IPS DF 19.7 (cell line): ENCODE results near the gene PTGR3.

ENCODE experiments used
- DNase-seq: peaks from one replicate; pipeline ENCODE4 v3.0.0-alpha.2; 2013; ENCODE audit warnings: low read depth, low spot score

Gene PTGR3

GRCh38 chr18:75209129-75209950, at the start of gene PTGR3:
Gene PTGR3, minus strand, starts transcription at chr18:75209139. Its CDS starts 81 bp downstream, at chr18:75209058.
- DNase-seq: no peak

GRCh38 chr18:75257605-75258004, 48.7 kb upstream of the PTGR3 start:
- DNase-seq: no peak

- DNase-seq: no peak
Observed at GRCh38 chr18:75256376-75256775, 47.4 kb upstream of the PTGR3 start.

- DNase-seq: no peak
Observed at GRCh38 chr18:75255094-75255493, 46.2 kb upstream of the PTGR3 start.

DNA sequence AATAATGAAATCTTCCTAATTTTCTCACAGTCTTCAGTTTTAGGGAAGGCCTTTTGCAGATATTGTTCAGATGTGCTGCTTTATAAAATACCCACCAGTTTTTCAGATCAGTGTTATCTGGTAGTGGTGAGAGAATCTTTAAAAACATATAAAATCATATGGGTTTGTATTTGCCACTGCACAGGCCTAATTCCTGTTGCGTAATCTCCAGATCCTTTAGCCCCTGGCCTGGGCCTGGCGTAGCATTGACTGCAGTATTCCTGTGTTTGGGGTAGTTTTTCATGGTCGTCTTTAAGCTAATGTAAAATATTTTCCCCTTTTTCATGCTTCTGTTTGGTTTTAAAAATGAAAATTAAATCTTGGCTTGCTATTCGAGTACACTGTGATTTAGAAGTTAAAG, 44.8 kb upstream of the PTGR3 start:
- no peak for DNase-seq

GRCh38 chr18:75253043-75253442, 44.1 kb upstream of the PTGR3 start:
- no peak for DNase-seq

- DNase-seq: no peak
Observed at GRCh38 chr18:75252136-75252535, 43.2 kb upstream of the PTGR3 start.

DNA sequence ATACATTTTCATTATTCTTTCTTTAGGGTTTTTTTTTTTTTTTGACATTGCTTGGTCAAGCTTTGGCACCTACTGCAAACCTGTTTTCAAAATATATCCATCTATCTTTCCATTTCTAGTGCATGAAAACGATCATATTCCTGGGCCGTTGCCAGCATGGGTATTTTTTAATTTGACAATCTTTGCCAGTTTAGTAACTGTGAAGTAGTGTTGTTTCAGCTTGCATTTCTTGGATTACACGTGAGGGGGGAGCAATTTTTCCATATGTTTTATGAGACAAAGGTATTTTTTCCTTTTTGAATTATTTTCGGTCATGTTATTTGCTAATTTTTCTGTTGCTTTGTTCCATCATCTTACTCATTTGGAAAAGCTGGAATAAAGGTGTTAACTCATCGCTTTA, 42.5 kb upstream of the PTGR3 start:
- no peak for DNase-seq

GRCh38 chr18:75250471-75250821, 41.5 kb upstream of the PTGR3 start:
- DNase-seq: no peak

DNA sequence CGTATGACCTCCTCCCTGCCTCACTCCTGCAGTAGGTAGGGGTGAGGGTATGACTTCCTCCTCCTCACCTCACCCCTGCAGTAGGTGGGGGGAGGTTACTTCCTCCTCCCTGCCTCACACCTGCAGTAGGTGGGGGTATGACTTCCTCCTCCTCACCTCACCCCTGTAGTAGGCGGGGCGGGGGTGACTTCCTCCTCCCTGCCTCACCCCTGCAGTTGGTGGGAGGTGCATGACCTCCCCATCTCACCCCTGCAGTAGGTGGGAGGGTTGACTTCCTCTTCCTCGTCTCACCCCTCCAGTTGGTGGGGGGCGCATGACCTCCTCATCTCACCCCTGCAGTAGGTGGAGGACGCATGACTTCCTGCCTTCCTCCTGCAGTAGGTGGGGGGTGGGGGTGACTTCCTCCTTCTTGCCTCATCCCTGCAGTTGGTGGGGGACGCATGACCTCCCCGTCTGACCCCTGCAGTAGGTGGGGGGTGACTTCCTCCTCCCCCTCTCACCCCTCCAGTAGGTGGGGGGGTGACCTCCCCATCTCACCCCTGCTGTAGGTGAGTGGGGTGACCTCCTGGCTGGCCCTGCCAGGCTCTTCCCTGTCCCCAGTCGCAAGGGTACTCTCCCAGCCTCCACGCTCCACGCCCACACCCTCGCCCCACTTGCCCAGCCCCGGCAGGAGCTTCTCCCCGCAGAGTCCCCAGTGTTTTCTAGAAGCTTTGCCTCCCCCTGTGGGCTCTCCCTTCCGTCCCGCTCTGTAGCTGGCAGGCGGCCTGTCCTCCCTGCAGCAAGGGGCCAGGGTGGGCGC, 40.9 kb upstream of the PTGR3 start:
- DNase-seq: no peak

GRCh38 chr18:75249175-75249518, 40.2 kb upstream of the PTGR3 start:
- no peak for DNase-seq

DNA sequence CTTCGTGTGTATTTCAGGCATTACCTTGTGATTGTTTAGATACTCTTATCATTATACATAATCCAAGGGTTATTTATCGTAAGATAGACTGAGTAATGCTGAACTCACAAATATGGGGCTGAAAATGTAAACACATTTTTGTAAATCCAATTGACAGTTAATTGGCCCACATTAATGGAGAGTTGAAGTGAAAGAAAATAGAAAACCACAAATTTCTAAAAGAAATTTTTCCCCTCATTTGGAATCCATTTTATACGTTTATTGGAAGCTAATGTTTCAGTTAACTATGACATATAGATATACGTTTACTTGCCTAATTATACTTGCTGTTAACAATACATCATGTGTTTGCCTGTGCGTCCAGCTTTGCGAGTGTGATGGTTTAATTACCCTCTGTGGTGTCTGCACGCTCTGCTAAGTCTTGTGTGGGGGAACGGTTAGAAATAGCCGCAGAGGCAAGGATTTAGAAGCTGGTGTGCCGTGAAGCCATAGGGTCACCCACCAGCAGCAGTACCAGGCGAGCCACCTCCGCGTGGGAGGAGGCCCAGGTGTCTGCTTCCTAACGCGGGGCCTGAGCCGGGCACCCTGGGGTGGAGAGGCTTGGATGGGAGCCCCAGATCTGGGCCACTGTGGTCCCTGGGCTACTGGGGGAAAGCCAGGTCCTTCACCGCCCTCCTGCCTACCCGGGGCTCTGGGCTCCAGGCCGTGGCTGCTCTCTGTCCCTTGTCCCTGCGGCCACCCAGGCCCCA, 39.7 kb upstream of the PTGR3 start:
- DNase-seq: no peak

- DNase-seq: no peak
Observed at GRCh38 chr18:75247611-75248421, 38.9 kb upstream of the PTGR3 start.

GRCh38 chr18:75246721-75247610, 38.0 kb upstream of the PTGR3 start:
- DNase-seq: no peak

- DNase-seq: no peak
Observed at GRCh38 chr18:75244351-75245313, 35.7 kb upstream of the PTGR3 start.

- no peak for DNase-seq
Observed at GRCh38 chr18:75241705-75242104, 32.8 kb upstream of the PTGR3 start.

DNA sequence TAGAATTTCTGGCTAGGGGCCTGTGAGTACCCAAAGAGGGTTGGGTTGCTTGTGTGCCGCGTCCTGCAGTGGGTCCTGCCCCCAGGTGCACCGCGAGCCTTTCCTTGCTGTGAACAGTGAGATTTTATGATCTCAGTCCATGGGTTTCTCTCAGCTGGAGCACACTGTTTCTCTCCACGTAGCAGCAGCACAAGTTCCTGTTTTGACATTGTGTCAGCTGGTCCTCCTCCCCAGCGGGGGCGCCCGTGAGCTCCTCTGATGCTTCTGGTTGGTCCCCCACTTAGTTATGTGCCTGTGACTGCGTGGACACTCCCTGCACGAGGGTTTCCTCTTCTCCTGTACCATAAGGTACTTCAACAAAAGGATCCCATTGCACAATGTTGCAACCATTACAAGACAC, 31.5 kb upstream of the PTGR3 start:
- DNase-seq: no peak

GRCh38 chr18:75238786-75239185, 29.8 kb upstream of the PTGR3 start:
- no peak for DNase-seq

- no peak for DNase-seq
Observed at GRCh38 chr18:75238100-75238499, 29.2 kb upstream of the PTGR3 start.
